Activated naive CD4-positive, alpha-beta T cell treated with anti-CD3 and anti-CD28 coated beads, Interleukin-2, amount 50 U/mL, for 16 hours (primary cell): Measurements from ENCODE around the gene CRIP1.

Experiments
- DNase-seq: peaks from one replicate; pipeline ENCODE4 v3.0.0-alpha.2; 2020

The CRIP1 gene

DNA sequence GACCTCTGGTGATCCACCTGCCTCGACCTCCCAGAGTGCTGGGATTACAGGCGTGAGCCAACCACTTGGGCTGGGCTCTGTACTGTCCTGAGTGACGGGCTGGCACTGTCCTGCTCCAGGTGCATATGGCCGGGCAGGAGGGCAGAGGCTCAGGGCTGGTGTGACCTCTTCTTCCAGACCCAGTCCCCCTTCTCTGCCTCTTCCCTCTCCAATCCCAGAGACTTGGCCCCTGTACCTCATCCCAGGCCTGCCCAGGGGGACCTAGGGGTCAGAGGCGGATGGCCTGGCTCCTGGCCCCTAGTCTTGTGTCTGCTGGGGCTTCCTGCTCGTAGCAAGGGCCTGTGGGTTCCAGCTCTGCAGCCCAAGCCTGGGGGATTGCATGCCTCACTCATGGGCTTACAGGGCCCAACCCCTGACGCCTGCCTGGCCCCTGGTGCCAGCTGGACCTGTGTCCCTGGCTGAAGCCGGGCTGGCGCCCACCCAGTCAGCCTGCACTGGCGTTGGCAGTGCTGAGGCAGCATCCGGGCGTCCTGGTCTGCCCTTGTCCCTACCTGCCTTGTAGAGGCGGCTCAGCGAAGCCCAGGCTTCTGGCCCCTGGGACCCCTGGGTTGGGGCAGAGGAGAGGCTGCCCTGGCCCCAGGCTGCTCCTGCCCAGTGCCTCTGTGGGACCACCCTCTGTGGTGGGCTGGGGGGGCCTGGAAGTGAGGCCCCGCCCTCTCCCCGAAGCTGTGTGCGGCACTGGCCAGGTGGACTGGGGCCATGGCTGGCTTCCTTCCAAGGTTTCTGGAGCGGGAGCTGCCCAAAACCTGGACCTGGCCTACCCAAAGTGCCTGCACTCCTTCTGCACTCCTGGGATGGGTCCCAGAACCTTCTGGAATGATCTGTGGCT, 8.7 kb downstream of the CRIP1 start:
- peak; percentile 9 for DNase-seq

DNA sequence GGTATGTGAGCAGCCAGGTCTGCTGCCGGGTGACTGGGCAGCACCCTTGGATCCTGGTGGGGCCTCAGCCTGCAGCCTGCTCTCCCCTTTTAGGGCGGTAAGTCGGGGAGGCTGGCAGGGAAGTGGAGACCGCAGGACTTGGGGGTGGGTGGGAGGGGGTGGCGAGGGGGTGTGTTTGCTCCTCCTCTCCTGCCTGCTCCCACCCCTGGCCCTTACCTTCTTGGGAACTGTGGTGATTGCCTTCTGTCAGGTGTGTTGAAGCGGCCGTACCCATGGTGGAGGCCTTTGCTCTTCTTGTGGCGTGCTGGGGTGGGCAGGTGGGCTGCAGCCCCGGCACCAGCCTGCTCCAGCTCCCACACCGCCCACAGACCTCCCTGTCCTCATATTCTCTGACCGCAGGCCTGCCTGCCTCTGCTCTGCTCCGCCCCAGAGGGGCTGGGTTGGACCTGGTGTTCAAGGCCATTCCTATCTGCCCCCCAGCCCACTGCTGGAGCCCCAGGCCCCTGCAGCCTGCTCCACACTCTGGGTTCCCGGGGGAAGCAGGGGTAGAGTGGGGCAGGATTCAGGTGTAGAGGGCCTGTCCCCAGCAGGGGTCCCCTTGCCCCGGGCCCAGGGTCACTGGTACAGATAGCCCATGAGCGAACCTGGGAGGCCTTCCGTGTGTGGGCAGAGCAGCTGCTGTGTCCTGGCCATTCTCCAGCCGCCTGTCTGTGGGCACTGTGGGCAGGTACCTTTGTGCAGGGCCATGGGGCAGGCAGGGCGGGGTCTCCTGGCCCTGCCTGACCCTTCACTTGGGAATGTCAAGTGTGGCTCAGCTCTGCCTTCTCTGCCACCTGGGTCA, 9.5 kb downstream of the CRIP1 start:
- peak; percentile 9 for DNase-seq

DNA sequence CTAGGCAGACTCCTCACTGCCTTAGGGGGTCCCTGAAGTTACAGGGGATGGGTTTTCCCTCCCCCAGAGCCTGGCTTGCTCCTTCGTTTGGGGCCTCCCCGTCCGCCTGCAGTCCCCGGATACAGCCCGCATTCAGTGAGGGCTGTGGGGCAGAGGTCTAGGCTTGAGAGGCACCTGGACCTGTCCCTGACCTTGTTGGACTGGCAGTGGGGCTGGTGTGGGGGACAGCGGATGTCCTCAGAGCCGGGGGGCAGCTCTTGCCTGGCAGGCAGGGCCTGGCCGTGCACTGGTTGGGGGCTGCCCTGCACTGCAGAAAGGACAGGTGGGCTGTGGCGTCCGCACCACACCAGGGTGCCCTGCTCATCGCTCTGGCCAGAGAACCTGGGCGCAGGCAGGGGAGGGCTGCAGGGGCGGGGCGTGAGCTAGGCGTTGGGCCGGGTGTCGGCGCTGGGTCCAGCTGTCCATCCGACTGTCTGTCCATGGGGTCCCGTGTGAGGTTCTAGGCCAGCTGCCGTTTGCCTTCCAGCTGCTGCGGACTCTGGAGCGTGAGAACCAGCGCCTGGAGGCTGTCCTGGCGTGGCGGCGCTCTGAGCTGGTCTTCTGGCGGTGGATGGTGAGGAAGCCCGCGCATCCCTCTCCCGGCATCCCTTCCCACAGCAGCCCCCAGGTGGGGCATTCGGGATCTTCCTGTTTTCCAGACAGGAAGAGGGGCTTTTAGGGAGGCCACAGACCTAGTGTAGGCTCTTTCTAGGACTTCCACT, 10.3 kb downstream of the CRIP1 start:
- DNase-seq: no peak

DNA sequence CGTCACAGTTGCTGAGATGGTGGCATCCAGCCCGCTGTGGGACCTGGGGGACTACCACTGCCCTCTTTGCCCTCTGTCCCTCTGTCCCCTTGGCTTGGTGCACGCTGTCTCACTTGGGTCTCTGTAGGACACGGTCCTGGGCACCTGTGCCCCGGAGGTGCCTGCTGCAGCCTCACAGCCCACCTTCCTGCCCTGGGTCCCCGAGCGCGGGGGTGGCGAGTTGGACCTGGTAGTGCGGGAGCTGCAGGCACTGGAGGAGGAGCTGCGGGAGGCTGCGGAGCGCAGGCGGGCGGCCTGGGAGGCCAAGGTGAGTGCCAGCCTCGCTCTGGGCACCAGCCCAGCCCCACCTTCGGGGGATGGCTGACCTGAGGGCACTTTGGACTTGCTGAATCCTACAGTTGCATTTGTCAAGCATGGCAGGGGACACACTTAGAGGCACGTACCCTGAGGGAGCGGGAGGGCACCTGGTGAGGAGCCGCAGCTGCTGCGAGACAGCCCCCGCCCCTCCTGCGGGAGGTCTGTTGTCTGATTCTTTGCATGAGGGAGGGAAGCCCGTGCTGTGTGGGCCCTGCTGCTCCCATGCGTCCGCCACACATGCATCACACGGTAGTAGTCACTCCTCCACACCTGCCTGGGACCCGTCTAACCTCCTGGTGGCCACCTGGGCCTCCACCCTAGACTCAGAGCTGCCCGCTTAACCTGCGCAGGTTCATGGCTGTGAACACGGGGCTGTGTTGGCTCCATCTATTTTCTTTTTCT, 11.2 kb downstream of the CRIP1 start:
- no peak for DNase-seq

DNA sequence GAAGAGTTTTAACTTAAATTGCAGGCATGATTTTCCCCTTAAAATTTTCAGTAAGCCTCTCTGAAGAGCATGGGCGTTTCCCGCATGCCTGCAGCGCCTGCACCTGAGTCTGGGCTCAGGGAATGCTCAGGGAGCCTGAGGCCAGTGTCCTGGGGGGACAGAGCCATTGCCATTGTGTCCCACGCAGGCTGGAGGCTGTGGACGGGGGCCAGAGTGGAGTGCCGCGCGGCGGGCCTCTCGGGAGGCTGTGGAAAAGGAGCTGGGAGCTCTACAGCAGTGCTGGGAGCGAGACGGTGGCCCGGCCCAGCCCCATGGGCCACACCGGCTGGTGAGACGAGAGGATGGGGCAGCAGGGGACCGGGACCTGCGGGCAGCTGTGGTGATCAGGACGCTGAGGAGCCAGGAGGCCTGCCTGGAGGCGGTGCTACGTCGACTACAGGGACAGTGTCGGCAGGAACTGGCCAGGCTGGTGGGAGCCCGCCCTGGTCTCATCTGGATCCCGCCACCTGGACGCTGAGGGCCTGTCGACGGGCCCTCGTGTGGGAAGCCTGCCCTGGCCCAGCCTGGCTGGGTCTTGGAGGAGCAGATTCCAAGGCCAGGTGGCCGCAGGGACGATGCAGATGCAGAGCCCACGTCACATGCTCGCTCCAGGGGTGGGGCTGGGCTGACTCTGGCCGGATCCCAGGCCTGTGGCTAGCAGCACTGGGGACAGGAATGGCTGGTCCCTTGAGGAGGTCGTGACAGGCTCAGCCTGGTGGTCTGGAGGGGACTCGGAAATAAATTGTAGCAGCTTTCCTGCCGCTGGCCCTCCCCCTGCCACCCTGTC, 12.0 kb downstream of the CRIP1 start:
- peak; percentile 10 for DNase-seq

DNA sequence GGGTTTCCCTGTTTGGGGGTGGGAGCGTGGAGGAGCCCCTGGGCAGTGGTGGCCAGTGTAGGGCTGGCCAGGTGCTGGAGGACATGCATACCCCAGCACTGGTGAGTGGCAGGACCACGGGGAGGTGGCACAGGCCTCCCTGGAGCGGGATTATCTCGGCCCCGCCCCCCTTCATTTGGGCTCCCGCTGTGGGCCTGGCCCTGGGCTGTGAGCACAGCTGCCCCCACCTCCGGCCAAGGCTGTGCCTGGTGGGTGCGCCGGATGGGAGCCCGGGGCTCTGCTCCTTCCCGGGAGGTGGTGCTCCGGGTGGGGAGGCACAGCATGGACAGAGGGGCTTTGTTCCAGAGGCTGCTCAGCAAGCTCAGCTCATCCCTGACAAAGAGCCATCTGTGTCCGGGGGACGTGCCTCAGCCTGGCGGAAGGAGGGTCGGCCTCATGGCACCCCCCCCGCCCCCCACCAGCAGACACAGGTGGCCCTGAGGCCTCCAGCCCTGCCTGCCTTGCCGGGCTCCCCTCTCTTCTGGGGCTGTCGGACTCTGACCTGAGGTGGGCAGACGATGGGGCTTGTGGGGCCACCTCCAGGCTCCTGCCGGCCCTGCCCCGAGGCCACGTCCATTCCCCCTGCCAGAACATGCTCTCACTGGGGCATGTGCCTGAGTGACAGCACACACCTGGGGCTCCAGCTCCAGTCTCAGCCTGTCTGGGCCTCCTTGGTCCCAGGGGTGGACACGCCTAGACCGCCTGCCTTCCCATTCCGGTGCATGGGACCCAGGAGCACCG, 12.8 kb downstream of the CRIP1 start:
- DNase-seq: peak; percentile 11

DNA sequence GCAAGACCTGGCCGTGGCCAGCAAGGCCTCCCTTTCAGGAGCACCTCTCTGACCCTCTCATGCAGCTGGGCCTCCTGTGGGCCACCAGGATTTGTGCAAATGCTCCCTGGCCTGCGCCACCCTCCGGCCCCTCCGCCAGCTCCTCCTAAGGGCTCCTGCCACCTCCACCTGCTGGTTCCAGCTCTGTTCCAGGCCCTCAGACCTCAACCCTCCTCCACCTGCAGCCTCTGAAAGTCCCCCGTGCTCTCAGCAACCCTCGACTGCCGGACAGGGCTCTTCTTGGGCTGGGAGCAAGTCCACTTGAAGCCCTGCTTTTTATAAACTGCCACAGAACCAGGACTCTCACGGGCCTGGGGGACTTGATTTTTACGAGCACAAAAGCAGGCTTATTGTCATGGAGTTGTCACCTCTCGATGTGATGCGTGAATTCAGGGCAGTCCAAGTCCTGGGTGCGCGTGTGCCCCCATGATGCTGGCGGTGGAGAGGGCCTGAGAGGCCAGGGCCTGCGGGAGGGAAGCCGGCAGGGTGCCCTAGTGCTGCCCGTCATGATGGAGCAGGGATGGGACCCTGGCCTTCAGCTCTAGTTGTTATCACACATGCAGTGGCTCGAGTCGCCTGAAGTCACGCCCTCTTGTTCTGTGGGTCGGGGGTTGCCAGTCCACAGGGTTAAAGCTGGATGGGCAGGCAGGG, 13.5 kb downstream of the CRIP1 start:
- DNase-seq: peak; percentile 9

DNA sequence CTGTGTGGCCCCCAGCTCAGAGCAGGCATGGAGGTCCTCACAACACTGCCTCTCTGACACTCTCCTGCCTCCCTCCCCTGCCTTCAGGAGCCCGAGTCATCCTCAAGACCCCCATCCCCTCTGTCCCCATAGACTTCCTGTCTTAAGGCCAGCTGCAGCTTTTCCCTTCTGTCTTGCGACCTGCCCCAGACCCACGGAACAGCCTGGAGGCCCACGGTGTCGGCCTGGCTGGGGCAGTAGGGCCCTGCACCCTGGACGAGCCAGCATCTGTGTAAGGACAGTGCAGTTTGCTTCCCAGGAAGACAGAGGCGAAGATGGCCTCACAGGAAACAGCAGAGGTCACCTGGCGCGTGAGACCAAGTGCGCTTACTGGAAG, 14.0 kb downstream of the CRIP1 start:
- DNase-seq: no peak

DNA sequence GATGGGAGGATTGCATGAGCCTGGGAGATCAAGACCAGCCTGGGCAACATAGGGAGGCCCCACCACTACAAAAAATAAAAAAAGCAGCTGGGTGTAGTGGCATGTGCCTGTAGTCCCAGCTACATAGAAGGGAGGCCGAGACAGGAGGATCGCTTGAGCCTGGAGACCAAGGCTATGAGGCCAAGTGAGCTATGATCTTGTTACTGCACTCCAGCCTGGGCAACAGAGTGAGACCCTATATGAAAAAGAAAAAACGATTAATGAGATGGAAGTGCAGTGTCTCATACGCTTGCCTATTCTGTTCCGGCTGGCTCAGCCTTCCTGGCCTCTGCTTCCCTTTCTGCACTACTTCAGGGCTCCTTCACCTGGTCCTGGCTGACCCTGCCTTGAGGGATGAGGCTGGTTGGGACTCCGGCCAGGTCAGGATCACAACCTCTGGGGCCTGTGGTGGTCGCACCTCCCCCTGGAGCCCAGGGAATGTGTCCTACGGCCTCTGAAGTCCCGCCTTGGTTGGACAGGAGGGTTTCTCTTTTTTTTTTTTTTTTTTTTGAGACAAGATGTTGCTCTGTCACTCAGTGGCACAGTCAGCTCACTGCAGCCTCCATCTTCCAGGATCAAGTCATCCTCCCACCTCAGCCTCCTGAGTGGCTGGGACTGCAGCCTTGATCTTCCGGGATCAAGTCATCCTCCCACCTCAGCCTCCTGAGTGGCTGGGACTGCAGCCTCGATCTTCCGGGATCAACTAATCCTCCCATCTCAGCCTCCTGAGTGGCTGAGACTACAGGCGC, 15.0 kb downstream of the CRIP1 start:
- no peak for DNase-seq

DNA sequence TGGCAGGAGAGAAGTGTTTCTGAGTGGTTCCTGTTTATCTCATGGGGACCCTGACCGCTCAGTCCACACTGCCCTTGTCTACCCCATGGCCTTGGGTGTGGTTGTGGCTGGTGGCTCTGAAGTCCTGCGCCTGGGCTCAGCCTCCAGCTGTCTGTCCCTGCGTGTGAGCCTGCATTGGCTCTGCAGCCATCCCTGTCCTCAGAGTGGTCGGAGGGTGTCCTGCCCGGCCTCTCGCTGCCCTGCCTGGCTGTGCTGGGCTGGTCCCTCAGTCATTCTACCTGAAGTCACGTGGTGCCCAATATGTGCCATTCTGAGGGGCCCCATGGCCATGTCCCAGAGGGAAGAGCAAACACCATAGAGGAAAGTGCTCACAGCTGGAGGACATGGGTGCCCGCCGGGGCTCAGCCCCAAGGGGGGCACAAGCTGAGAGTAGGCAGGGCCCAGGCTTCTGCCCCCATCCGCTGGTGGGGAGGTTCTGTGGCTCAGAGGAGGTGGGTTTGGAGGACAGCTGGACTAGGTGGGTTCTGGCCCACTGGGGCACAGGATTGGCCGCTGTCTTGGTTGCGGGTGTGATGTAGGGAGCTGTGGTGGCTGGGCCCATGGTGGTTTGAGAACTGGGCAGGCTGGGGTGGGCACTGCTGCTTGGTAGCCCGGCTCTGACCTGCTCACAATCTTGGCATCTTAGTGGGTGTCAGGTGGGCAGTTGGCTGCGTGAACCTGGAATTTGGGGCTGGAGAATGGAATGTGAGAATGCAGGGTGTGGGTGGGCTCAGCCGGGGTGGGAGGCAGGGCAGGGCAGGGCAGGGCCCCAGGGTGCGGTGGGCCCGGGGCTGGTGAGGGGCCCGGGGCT, 16.0 kb downstream of the CRIP1 start:
- no peak for DNase-seq

DNA sequence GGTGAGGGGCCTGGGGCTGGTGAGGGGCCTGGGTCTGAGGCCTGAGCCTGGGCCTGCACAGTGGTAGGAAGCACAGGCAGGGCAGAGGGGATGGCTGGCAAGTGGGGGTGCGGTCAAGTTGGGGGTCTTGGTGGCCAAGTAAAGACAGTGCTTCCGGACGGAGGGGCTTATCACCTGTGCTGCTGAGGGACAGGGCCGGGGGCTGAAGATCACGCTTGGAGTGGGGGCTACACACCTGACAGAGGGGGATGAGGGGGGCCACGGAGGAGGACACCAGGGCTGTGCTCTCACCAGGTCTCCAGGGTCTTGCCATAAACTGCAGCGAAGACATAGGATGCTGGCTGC, 16.6 kb downstream of the CRIP1 start:
- no peak for DNase-seq

DNA sequence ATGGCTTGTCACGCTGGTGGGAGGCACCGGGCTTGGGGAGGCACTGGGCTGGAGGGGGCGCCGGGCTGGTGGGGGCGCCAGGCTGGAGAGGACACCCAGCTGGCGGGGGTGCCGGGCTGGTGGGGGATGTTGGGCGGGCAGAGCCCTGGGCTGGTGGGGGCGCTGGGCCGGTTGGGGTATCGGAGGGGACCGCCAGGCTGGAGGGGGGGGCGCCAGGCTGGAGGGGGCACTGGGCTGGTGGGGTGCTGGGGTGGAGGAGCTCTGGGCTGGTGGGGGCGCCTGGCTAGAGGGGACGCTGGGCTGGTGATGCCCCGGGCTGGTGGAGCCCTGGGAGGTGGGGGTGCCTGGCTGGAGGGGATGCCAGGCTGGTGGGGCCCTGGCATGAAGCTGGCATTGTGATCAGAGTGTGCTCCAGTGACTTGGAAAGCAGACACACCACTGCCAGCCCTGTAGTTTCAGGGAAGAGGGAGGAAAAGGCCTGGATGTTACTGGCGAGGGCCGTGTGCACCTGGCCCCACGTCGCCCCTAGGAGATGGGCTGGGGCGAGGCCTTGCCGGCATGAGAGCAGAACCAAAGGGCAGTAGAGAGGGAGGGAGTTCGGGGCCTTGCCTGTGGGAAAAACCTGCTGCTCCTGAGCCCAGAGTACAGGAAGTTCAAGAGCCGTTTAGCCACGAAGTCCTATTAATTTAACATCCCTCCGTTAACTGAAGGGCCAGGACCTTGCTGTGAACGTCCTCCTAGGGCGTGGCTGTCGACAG, 17.4 kb downstream of the CRIP1 start:
- no peak for DNase-seq

DNA sequence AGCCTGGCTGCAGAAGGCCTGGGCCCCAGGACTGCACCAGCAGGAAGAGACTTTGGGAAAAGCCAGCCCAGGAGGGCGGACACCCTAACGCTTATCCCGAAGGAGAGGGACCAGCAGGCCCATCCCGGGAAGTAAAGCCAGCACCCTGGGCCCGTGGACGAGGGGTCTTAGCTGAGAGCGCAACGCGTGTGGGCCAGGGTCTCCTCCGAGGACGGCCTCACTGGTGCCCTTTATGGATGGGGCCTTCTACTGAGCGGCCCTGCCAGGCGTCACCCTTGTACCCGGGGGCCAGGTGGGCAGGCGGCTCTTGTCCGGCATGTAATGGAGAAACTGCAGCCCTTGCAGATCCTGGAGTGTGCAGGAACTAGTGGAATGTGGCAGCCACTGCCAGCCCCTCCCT, 18.4 kb downstream of the CRIP1 start:
- peak; percentile 10 for DNase-seq

DNA sequence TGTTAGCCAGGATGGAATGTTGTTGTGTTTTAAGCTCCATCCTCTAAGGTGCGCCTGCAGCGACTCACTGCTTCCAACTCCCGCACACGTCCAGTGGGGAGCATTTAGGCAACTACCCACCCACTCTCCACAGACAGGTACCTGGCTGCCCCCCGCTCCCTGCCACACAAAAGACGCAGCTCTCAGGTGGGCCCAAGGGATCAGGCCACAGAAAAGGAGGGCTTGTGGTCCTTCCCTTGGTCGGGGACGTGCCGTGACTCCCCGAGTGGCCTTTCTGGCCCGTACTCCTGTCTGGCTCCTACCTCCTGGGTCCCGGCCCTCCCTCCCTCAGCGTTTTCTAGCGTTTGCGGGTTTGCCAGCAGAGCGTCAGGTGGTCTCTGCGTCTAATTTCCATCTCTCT, 20.6 kb downstream of the CRIP1 start:
- DNase-seq: no peak

DNA sequence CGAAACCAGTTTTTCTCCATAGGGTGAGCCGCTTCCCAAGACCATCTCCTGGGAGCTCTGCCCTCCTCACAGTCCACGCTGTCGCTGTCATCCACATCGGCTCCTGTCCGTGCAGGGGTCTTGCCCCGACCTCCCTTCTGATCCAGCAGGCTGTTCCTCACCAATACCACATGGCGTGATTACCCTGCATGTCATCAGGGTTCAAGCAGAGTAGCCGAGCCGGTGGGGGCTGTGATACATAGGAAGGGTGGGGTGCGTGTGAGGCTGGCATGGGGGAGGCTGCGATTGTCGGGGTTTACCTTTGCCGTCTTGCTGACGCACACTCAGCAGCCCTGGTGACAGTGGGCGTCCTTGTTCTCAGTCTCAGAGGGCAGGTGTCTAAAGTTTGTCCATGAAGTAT, 21.4 kb downstream of the CRIP1 start:
- no peak for DNase-seq

DNA sequence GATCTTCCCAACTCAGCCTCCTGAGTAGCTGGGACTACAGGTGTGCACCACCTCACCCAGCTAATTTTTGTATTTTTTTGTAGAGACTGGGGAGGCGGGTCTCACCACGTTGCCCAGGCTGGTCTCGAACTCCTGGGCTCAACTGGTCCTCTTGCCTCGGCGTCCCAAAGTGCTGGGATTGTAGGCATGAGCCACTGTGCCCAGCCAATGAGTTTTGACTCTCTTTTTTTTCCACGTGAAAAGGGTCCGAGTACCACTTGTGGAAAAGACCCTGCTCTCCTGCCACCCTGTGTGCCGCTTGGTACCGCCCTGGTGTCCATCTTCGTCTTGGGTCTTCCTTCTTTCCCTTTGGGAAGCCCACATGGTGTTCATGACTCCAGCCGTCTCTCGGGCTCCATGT, 21.9 kb downstream of the CRIP1 start:
- no peak for DNase-seq

DNA sequence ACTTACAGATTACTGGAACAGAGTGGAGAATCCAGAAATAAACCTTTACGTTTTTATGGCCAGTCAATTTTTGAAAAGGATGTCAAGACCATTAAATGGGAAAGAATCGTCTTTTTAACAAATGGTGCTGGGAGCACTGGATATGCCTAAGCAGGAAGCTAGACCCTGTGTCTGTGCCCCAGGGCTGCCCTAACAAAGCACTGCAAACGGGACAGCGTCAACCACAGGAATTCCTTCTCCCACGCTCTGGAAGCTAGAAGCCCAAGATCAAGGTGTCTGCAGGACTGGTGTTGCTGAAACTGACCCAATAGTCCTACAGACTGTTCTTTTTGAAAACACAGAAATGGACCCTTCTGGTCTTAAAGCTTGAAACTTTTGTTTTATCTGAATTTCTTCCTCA, 30.4 kb downstream of the CRIP1 start:
- no peak for DNase-seq
